PC-9 (cell line): ENCODE results near the gene GIPC2.

Source experiments
- EZH2 ChIP-seq: fragments of 200-600 bp; sonication (generic); IDR thresholded peaks from 2 replicates; pipeline ENCODE4 v1.8.0; 2017; ENCODE audit warnings: antibody characterized with exemption, low read depth
- TF ChIP-seq, protein P1 (sequence below): fragments of 200-600 bp; sonication (generic); conservative IDR thresholded peaks from 2 replicates; pipeline ENCODE4 v1.6.1; 2017; ENCODE audit warnings: mixed run types, antibody characterized with exemption, mild to moderate bottlenecking, moderate library complexity

- TF ChIP-seq, protein P1, sequence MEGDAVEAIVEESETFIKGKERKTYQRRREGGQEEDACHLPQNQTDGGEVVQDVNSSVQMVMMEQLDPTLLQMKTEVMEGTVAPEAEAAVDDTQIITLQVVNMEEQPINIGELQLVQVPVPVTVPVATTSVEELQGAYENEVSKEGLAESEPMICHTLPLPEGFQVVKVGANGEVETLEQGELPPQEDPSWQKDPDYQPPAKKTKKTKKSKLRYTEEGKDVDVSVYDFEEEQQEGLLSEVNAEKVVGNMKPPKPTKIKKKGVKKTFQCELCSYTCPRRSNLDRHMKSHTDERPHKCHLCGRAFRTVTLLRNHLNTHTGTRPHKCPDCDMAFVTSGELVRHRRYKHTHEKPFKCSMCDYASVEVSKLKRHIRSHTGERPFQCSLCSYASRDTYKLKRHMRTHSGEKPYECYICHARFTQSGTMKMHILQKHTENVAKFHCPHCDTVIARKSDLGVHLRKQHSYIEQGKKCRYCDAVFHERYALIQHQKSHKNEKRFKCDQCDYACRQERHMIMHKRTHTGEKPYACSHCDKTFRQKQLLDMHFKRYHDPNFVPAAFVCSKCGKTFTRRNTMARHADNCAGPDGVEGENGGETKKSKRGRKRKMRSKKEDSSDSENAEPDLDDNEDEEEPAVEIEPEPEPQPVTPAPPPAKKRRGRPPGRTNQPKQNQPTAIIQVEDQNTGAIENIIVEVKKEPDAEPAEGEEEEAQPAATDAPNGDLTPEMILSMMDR, result no peak
- TF ChIP-seq EZH2, result no peak
Observed at GRCh38 chr1:78071696-78072095, 25.9 kb downstream of the GIPC2 start.
